DLD1 (cell line): ENCODE data around the gene RHBG.

Experiments used
- in situ Hi-C: cut with HindIII; loops from 2 replicates; pipeline ENCODE4 v1.10.0; 2017; ENCODE audit warnings: low sequenced_read_pairs

The RHBG gene

DNA sequence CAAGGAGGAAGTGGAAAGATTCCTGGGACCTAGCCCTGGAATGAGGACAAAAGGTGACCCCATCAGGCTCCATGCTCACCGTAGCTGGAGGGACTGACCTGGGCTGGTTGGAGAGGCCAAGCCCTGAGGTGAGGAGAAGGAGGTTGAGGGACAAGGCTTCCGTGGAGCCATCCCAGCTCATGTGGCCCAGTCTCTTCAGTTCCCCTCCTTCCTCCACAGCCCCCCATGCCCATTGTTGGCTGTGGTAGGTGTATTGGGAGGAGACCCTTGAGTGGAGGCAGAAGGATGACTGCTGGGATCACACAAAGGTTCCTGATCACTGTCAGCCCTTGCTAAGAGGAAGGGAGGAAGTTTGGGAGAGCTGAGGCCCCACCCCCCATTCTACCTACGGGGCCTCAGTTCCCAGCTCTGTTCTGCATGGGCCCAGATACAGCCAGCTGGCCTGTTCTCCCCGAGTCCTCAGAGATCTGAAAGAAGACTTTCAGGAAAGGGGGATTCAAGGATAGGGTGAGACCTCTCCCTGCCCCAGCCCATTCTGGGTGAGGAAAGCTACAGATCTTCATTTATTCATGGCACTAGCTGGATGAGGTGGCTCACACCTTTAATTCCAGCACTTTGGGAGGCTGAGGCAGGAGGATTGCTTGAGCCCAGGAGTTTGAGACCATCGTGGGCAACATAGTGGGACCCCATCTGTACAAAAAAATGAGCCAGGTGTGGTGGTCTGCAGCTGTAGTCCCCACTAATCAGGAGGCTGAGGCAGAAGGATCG is 17.3 kb downstream of the RHBG start:
- in situ Hi-C loops = no loop called here

GRCh38 chr1:156386949-156387869 is 18.2 kb downstream of the RHBG start:
- in situ Hi-C loops = no loop called here

DNA sequence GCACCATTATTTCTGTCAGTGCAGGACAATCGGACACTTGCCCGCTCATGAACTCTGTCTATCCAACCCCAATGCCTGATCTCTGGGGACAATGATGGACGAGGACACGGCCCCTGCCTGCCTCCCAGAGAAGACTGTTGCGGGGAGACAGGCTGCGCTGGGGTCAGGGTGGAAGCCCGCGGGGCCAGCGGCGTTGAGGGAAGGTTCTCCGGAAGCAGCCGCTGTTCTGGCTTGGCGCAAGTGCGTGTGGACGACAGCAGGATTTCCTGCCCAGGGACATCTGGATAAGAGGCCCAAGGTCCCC is 18.8 kb downstream of the RHBG start:
- in situ Hi-C loops = no loop called here

- in situ Hi-C loops = no loop called here
Observed at GRCh38 chr1:156388174-156389137, 19.4 kb downstream of the RHBG start.

DNA sequence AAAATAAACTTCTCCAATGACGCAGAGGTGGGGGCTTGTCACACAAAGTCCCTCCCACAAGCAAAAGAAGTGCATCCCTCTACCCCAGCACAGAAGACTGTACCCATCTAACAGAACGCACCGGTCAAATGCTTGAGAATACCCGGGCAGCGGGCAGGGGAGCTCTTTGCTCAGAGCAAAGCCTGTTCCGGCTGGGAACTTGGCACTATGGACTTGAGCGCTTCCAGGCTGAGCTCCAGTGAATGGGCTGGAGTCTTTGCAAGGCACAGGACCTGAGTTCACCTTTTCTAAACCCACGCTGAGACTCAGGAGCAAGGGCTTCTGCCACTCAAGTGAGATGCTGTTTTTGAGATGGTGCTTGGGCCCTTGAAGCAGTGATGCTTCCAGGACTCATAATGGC is 20.3 kb downstream of the RHBG start:
- in situ Hi-C loops = no loop called here

GRCh38 chr1:156390469-156391365 is 21.7 kb downstream of the RHBG start:
- in situ Hi-C loops = no loop called here

GRCh38 chr1:156391366-156391677 is 22.3 kb downstream of the RHBG start:
- in situ Hi-C loops = no loop called here

- in situ Hi-C loops = no loop called here
Observed at GRCh38 chr1:156391701-156392100, 22.7 kb downstream of the RHBG start.

DNA sequence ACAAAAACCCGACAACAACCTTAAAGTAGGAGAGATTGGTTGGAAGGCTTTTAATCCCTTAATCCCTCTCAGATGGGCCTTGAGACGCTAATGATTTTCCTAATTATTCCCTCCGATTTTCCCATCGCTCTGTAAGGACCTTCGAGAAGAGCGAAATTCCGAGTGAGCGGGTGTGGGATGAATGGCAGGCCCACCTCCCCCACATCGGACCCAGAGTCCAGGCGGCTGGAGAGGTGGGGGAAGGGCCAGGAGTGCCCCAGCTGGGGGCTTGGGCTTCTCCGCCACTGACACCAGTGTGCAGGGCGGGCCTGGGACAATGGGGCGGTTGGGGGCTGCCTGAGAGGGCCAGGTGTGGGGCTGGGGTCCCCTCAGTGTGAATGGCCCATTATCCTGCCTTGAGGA is 23.4 kb downstream of the RHBG start:
- in situ Hi-C loops = no loop called here

GRCh38 chr1:156393095-156393494 is 24.1 kb downstream of the RHBG start:
- in situ Hi-C loops = no loop called here

DNA sequence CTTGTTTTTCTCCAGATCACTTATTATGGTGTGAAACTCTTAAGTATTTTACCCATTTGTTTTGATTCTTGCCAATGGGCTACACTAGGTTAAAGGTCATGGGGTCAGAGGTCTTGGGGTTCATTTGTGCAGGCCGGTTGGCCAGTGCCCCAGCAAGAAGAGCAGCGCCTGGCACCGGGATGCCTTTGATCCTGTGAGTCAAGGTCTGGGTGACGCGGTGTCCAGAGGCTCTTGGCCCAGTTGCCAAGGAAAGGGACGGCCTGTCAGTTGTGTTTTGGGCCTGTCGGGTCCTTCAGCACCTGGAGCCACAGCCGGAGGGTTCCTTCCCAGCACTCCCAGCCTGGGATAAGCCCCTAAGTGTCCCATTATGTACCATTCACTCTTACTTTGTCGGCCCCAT is 25.1 kb downstream of the RHBG start:
- in situ Hi-C loops = no loop called here

DNA sequence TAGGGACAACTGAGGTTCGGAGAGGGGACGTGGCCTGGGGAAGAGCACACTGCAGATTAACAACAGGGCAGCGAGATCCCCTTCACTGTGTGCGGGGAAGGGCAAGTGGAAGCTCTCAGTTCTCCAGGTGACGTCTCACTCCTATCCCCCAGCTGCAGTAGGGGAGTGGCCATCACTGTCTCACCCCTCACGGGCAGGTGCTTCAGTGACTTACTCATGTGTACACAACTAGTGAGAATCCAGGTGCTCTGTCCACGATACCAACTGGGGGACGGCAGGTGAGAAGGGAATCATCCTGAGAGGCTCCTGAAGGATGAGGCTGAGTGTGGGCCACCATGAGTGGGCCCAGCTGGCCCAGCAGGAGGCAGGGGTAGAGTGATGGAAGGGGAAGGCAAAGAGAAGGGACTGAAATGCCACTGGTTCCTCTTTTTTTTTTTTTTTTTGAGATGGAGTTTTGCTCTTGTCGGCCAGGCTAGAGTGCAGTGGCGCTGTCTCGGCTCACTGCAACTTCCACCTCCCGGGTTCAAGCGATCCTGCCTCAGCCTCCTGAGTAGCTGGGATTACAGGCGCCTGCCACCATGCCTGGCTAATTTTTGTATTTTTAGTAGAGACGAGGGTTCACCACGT is 25.9 kb downstream of the RHBG start:
- in situ Hi-C loops = no loop called here

DNA sequence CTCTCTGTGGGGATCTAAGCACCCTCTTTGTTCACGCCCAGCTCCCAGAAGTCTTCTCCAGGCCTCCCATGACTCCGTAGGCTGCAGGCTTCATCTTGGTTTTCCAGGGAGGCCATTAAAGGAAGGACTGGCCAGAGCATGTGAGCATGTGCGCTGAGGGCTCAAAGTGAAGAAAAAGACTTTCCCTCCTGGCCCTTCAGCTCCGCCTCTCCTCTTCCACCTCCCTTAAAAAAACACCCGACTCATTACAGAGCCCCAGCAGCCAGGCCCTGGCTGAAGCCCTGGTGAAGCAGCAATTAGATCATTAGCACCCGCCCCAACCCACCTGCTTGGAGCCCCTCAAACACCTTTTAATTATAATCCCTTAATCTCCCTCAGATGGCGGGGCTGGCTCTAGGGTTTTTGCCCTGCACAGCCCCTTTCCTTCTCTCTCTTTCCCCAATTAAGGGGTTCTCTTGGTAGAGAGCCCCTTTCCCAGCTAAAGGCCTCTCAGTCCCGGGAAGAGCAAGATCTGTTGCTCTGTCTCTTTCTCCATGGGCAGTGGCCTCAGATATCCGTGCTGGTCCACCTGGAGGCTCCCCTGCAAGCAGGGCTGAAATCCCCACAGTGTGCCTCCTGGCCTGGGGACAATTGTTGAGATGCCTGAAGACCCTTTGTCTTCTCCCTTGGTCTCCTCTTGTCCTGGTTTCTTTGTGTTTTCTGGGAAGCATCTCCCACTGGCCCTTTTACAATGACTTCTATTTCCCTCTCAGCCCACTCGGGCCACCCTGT is 30.5 kb downstream of the RHBG start:
- in situ Hi-C loops = no loop called here

GRCh38 chr1:156400191-156400935 is 31.4 kb downstream of the RHBG start:
- in situ Hi-C loops = no loop called here

DNA sequence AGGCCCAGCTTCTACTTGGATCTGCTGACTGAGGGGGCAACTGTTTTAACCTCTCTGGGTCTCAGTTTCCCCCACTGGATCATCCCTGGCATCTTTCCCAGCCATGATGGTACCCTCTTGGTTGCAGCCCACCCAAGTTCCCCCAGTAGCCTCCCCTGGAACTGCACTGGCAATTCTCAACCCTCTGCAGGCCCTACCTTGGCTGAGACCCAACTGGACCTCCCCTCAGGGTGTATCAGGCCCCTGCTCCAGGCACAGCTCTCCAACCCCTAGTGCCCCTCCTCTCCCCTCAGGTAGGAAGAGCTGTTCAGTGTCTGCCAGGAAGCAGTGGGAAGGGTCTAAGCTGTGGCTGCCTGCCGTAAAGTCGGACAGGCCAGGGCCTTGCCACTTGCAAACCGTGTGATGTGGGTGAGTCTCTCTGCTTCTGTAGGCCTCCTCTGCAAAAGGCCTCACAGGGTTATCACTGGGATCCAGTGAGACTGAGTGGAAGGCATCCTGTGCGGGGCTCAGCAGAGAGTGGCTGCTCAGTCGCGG is 32.1 kb downstream of the RHBG start:
- in situ Hi-C loops = no loop called here

- in situ Hi-C loops = no loop called here
Observed at GRCh38 chr1:156401681-156402081, 32.7 kb downstream of the RHBG start.

DNA sequence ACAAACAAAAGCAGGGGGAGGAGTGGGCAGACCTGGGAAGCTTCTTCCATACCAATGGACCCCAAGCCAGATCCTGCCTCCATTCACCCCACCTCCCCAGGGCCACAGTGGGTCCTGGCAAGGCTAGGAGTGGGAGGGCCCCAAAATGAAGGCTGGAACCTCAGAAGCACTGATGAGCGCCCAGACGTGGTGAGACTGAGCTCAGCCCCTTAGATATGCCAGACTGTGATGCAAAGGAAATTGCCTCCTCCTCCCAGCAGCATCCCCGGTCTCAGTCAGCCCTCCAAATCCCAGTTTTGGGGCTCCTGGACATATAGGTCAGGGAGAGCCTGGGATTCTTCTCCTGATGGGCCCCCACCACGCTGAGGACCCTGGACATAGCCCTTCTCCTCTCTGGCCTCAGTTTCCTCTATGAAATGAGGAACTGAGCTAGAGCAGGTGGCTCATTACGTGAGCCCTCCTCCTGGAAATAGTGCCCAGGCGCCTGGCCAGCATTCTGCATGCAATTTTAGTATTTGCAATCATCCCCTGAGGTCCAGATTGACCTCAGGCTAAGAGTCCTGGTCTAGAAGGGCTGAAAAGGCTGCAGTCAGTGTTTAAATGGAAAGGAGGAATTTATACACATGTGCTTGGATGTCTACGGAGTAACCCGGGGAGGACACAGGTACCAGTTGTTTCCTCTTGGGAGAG is 33.5 kb downstream of the RHBG start:
- in situ Hi-C loops = no loop called here

GRCh38 chr1:156405670-156406069 is 36.7 kb downstream of the RHBG start:
- in situ Hi-C loops = no loop called here
